ENCODE results near the gene CACNA2D2.

CACNA2D2 gene

GRCh38 chr3:50531201-50531600, 27.8 kb upstream of the CACNA2D2 start:
- no peaks in the 10 kb centered on the region for H3K9me2 ChIP-seq (ENCODE audit: low read depth, low read length)
- H3K36me3 ChIP-seq (ENCODE audit: insufficient read depth, low read length): no peaks in the 10 kb centered on the region
- no peak overlapping the region for H3K4me2 ChIP-seq (ENCODE audit: low read length)

DNA sequence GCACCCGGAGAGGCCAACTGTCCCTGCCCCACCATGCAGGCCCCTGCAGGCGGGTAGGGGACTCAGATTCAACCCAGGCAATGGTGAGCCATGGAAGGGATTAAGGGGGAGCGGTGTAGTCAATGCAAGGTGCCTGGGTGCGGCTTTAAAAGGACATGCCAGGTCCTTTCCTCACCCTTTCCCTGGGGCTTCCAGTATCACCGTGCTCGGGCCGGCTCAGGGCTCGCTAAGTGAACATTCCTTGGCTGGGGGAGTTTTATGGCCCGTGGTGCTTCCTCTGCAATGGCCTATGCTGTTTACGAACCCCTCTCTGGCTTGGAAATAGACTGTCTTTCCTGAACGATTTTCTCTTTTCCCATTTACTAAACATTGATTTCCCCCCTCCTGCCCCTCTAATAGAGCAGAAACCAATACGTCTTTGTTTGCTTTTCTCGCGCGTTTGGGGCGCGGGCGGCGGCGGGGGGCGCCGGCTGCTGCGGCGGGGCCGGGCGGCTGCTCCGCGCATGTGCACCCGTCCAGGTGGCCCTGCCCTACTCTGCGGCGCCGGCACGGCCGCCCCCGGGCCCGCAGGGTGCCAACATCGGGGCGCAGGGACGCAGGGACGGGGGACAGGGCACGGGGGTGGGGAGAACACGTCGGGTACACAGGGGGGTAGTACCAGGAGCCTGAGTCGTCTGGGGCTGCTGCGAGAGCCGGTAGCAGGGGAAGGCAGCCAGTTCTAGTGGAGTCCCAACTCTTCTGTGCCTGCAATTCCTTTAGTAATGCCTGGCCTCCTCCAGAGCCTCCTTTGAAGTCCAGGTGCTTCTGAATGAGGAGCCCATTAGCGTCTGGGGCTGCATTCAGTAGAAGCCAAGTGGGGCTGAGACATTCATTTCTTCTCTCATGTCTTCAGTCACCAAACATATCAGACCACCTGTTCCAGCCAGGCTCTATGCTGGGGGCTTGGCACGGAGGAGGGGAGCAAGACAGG, 26.9 kb upstream of the CACNA2D2 start:
- TF ChIP-seq, protein P1, sequence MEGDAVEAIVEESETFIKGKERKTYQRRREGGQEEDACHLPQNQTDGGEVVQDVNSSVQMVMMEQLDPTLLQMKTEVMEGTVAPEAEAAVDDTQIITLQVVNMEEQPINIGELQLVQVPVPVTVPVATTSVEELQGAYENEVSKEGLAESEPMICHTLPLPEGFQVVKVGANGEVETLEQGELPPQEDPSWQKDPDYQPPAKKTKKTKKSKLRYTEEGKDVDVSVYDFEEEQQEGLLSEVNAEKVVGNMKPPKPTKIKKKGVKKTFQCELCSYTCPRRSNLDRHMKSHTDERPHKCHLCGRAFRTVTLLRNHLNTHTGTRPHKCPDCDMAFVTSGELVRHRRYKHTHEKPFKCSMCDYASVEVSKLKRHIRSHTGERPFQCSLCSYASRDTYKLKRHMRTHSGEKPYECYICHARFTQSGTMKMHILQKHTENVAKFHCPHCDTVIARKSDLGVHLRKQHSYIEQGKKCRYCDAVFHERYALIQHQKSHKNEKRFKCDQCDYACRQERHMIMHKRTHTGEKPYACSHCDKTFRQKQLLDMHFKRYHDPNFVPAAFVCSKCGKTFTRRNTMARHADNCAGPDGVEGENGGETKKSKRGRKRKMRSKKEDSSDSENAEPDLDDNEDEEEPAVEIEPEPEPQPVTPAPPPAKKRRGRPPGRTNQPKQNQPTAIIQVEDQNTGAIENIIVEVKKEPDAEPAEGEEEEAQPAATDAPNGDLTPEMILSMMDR (IDR thresholded peaks at IDR 0.05; ENCODE audit: low read length): no peak
- TF ChIP-seq EZH2 (IDR thresholded peaks at IDR 0.05; ENCODE audit: borderline replicate concordance, low read length): no peak
- no peaks in the 10 kb centered on the region for H4K20me1 ChIP-seq (ENCODE audit: insufficient read depth, low read length)
- no peaks in the 10 kb centered on the region for H3K9me2 ChIP-seq (ENCODE audit: low read depth, low read length)
- peaks cover 3% of the 10 kb centered on the region for H3K27me3 ChIP-seq (ENCODE audit: insufficient read depth, low read length)
- H3K4me2 ChIP-seq (ENCODE audit: low read length): no peak overlapping the region
- H3K4me3 ChIP-seq (ENCODE audit: low read depth, low read length, poor library complexity, severe bottlenecking): no peak overlapping the region
- H3K4me1 ChIP-seq (ENCODE audit: insufficient read depth, low read length, severe bottlenecking): no peaks in the 10 kb centered on the region
- H3F3A ChIP-seq (ENCODE audit: insufficient read depth, low read length): no peaks in the 10 kb centered on the region
- H2AFZ ChIP-seq (ENCODE audit: low read length): no peak overlapping the region
- H3K36me3 ChIP-seq (ENCODE audit: insufficient read depth, low read length): no peaks in the 10 kb centered on the region
- no peak overlapping the region for H3K27ac ChIP-seq (ENCODE audit: low read depth, low read length, poor library complexity, severe bottlenecking)
- H3K9ac ChIP-seq (ENCODE audit: low read length): no peak overlapping the region
- H3K9me3 ChIP-seq (ENCODE audit: low read length): no peaks in the 10 kb centered on the region
- no peaks in the 10 kb centered on the region for H3K79me2 ChIP-seq (ENCODE audit: insufficient read depth, low read length)

More at GRCh38 chr3:50531201-50531600, 27.8 kb upstream of the CACNA2D2 start:
- H3K79me2 ChIP-seq (ENCODE audit: insufficient read depth, low read length): no peaks in the 10 kb centered on the region
- no peak overlapping the region for H3K4me3 ChIP-seq (ENCODE audit: low read depth, low read length, poor library complexity, severe bottlenecking)
- no peaks in the 10 kb centered on the region for H3K4me1 ChIP-seq (ENCODE audit: insufficient read depth, low read length, severe bottlenecking)
- no peaks in the 10 kb centered on the region for H3K9me3 ChIP-seq (ENCODE audit: low read length)
- H3K27me3 ChIP-seq (ENCODE audit: insufficient read depth, low read length): peaks cover 3% of the 10 kb centered on the region
- no peak overlapping the region for H2AFZ ChIP-seq (ENCODE audit: low read length)
- H3F3A ChIP-seq (ENCODE audit: insufficient read depth, low read length): no peaks in the 10 kb centered on the region
- TF ChIP-seq, protein P1 (IDR thresholded peaks at IDR 0.05; ENCODE audit: low read length): no peak
- no peak for TF ChIP-seq EZH2 (IDR thresholded peaks at IDR 0.05; ENCODE audit: borderline replicate concordance, low read length)
- H3K9ac ChIP-seq (ENCODE audit: low read length): no peak overlapping the region
- no peaks in the 10 kb centered on the region for H4K20me1 ChIP-seq (ENCODE audit: insufficient read depth, low read length)
- no peak overlapping the region for H3K27ac ChIP-seq (ENCODE audit: low read depth, low read length, poor library complexity, severe bottlenecking)

- Histone ChIP-seq H3K9me2 (ENCODE audit: low read depth, low read length) (no peaks in the 10 kb centered on the region), H3K27me3 (ENCODE audit: insufficient read depth, low read length) (no peaks in the 10 kb centered on the region), H3K36me3 (ENCODE audit: insufficient read depth, low read length) (no peaks in the 10 kb centered on the region), H3K79me2 (ENCODE audit: insufficient read depth, low read length) (no peaks in the 10 kb centered on the region), H4K20me1 (ENCODE audit: insufficient read depth, low read length) (no peaks in the 10 kb centered on the region), H3K9ac (ENCODE audit: low read length) (no peak overlapping the region), H2AFZ (ENCODE audit: low read length) (no peak overlapping the region), H3K27ac (ENCODE audit: low read depth, low read length, poor library complexity, severe bottlenecking) (no peak overlapping the region), H3F3A (ENCODE audit: insufficient read depth, low read length) (no peaks in the 10 kb centered on the region), H3K4me1 (ENCODE audit: insufficient read depth, low read length, severe bottlenecking) (no peaks in the 10 kb centered on the region), H3K9me3 (ENCODE audit: low read length) (no peaks in the 10 kb centered on the region), H3K4me2 (ENCODE audit: low read length) (no peak overlapping the region), H3K4me3 (ENCODE audit: low read depth, low read length, poor library complexity, severe bottlenecking) (no peak overlapping the region)
- TF ChIP-seq, protein P1 (IDR thresholded peaks at IDR 0.05; ENCODE audit: low read length): no peak
- TF ChIP-seq EZH2 (IDR thresholded peaks at IDR 0.05; ENCODE audit: borderline replicate concordance, low read length): no peak
Measured at GRCh38 chr3:50525987-50526386, 22.6 kb upstream of the CACNA2D2 start.

Data from OCI-LY1 (cell line).